NB4 (cell line): ENCODE measurements around the gene SND1.

Experiments used
- DNase-seq: peaks from one replicate; pipeline ENCODE4 v3.0.0; 2010; ENCODE audit warnings: low read depth
- H3K4me3 ChIP-seq: one replicate; pipeline ENCODE4 v1.5.1; 2011; ENCODE audit warnings: mild to moderate bottlenecking, low read depth, low read length, moderate library complexity
- MAX ChIP-seq: IDR thresholded peaks from 2 replicates; pipeline ENCODE4 v1.6.1; 2011; ENCODE audit warnings: low read depth, low read length
- MYC ChIP-seq: IDR thresholded peaks from 2 replicates; pipeline ENCODE4 v1.6.1; 2011; ENCODE audit warnings: low read depth, low read length
- POLR2A ChIP-seq: IDR thresholded peaks from 2 replicates; pipeline ENCODE4 v1.6.1; 2011; ENCODE audit warnings: mild to moderate bottlenecking; ENCODE audit not compliant: insufficient read length; ENCODE audit errors: extremely low read depth
- TF ChIP-seq, protein P1 (sequence below): IDR thresholded peaks from one replicate; pipeline ENCODE4 v1.5.1; 2012; ENCODE audit warnings: low read depth, low read length

The SND1 gene

DNA sequence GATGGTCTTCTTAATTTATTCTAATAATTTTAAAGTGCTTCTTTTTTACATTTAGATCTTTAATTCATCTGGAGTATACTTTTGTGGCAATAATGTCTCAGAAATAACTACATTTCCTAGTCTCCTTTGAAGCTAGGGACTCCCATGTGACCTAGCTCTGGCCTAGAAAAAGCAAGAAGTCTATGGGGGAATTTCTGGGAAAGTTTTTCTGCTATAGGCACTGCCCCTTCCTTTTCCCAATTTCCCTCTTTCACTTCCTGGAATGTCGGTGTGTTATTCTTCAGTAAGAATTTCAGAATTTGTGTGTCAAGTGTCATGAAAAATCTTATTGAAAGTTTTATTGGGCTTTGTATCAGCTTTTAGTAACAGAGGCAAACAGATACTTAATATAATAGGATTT, 473.8 kb downstream of the SND1 start:
- DNase-seq: no peak
- no peak overlapping the region for H3K4me3 ChIP-seq
- no peak for TF ChIP-seq MAX

- TF ChIP-seq, protein P1, sequence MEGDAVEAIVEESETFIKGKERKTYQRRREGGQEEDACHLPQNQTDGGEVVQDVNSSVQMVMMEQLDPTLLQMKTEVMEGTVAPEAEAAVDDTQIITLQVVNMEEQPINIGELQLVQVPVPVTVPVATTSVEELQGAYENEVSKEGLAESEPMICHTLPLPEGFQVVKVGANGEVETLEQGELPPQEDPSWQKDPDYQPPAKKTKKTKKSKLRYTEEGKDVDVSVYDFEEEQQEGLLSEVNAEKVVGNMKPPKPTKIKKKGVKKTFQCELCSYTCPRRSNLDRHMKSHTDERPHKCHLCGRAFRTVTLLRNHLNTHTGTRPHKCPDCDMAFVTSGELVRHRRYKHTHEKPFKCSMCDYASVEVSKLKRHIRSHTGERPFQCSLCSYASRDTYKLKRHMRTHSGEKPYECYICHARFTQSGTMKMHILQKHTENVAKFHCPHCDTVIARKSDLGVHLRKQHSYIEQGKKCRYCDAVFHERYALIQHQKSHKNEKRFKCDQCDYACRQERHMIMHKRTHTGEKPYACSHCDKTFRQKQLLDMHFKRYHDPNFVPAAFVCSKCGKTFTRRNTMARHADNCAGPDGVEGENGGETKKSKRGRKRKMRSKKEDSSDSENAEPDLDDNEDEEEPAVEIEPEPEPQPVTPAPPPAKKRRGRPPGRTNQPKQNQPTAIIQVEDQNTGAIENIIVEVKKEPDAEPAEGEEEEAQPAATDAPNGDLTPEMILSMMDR: no peak
- no peak for TF ChIP-seq POLR2A
- TF ChIP-seq MAX: no peak
- TF ChIP-seq MYC: no peak
- H3K4me3 ChIP-seq: no peak overlapping the region
- DNase-seq: no peak
These were observed 476.4 kb downstream of the SND1 start for GRCh38 chr7:128128401-128128800.

- TF ChIP-seq MYC (peak; percentile 87), POLR2A (peak; percentile 63), MAX (peak; percentile 82)
- TF ChIP-seq, protein P1: no peak
- peak overlapping the region; percentile 81 for H3K4me3 ChIP-seq
- peak; percentile 96 for DNase-seq
These were observed 477.4 kb downstream of the SND1 start for GRCh38 chr7:128129224-128129864.

GRCh38 chr7:128131115-128131514, 479.1 kb downstream of the SND1 start:
- peak overlapping the region; percentile 81 for H3K4me3 ChIP-seq
- DNase-seq: no peak
- no peak for TF ChIP-seq POLR2A
- TF ChIP-seq, protein P1: no peak
- TF ChIP-seq MAX: no peak
- TF ChIP-seq MYC: no peak

GRCh38 chr7:128131731-128132130, 479.7 kb downstream of the SND1 start:
- no peak for DNase-seq
- peak overlapping the region; percentile 13 for H3K4me3 ChIP-seq
- TF ChIP-seq POLR2A (no peak), MAX (no peak), MYC (no peak)
- TF ChIP-seq, protein P1: no peak

DNA sequence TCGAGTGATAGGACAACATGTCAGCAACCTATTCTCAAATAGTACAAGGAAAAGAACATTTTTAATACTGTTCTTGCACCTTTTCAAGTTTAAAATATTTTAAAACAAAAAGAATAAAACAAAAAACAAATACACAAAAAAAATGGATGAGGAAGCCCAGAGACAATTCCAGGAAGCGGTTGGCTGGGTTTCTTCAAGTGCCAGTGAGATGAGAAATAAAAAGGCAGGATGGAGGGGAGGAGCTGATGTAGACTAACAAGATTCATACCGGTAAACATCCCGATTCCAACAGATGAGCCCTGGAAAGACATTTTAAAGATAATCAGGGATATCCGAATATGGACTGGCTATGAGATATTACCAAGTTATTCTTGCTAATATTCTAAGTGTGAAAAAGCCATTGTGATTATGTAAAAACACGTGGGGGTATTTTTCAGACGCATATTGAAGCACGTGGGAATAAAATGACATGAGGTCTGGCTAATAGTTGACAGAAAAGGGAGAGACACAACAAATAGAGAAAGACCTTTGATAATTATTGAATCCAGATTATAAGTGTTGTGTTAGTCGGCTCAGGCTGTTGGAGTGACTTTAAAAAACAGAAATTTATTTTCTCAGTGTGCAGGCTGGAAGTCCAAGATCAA, 480.6 kb downstream of the SND1 start:
- DNase-seq: no peak
- TF ChIP-seq, protein P1: no peak
- TF ChIP-seq MAX (no peak), POLR2A (no peak), MYC (no peak)
- no peak overlapping the region for H3K4me3 ChIP-seq
